CD4-positive, alpha-beta T cell treated with Interleukin-4 for 4 hours (primary cell): ENCODE measurements around the gene SMOC2.
"Not testable (repeated sequence)": the region's sequence is repeated elsewhere in the genome, so short reads cannot be mapped to it uniquely, and the experiment has no call there.

Source experiments
- DNase-seq: peaks from one replicate; pipeline ENCODE4 v3.0.0-alpha.2; 2020

The SMOC2 gene

DNA sequence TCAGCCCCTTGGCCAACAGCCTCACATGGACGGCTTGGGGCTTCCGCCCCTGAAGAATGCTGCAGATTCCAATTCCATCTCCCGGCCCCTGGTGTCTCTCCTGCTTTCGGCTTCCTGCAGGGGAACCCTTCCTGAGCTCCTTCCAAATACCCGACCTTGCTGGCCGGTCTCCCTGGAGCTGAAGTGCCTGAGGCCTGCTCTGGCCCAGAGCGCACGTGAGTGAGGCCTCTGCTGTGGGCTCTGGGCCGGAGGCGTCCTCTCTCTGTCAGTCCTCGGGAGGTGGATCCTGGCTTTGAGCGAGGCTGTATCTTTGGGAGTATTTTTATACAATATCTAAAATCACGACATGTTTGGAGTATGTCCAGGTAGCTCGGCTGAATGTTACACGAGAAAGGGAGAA, 253.8 kb downstream of the SMOC2 start:
- not testable (repeated sequence) for DNase-seq

DNA sequence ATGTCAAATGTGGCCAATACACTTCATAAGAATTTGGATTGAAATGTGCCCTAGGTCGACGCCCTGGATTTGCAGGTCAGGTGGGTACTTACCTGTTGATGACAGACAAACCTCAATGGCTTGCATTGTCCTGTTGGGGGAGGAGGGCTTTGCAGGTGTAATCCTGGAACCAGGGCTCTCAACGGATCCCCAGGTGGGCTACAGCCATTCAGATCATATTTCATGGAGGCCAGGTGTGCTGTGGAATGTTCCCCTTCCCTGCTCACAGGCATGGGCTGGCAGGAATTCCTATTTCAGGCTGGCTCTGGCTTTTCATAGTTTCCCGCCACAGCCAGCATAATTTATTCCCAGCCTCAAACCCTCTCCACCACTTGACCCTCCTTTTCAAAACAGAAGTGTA, 254.7 kb downstream of the SMOC2 start:
- DNase-seq, result no peak

- DNase-seq, result no peak
Measured at GRCh38 chr6:168698923-168699322, 257.9 kb downstream of the SMOC2 start.

GRCh38 chr6:168699631-168700295, 258.8 kb downstream of the SMOC2 start:
- no peak for DNase-seq

GRCh38 chr6:168700880-168701279, 259.9 kb downstream of the SMOC2 start:
- DNase-seq, result no peak

DNA sequence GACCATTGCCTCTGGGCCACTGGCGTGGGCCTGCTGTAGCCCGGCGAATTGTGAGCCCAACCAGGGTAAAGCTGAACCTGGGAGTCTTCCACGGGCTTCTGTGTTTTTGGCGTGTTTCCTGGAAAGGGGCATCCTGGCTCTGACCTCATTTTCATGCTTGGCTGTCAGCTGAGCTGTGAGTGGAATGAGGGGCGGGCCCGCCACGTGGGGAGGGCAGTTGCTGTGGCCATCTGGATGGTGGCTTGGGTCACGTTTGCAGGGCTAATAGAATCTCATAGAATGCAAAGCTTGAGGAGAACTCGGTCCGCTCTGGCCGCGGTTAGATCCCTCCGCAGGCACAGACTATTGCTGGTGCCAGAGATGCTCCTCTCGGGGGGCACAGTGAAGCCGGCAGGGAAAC, 263.0 kb downstream of the SMOC2 start:
- DNase-seq, result no peak

- no peak for DNase-seq
Measured at GRCh38 chr6:168704678-168705077, 263.7 kb downstream of the SMOC2 start.

DNA sequence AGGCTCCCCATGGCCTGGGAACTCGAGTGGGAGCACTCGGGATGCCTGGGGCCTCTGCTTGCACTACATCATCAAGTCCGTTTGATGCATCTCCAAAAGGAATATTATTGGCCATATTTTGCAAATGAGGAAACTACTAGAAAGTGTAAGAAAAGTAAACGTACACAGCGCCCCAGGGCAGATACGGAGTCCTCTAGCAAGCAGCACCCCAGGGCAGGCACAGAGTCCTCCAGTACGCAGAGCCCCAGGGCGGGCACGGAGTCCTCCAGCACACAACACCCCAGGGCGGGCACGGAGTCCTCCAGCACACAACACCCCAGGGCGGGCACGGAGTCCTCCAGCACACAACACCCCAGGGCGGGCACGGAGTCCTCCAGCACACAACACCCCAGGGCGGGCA, 264.3 kb downstream of the SMOC2 start:
- DNase-seq, result not testable (repeated sequence)

DNA sequence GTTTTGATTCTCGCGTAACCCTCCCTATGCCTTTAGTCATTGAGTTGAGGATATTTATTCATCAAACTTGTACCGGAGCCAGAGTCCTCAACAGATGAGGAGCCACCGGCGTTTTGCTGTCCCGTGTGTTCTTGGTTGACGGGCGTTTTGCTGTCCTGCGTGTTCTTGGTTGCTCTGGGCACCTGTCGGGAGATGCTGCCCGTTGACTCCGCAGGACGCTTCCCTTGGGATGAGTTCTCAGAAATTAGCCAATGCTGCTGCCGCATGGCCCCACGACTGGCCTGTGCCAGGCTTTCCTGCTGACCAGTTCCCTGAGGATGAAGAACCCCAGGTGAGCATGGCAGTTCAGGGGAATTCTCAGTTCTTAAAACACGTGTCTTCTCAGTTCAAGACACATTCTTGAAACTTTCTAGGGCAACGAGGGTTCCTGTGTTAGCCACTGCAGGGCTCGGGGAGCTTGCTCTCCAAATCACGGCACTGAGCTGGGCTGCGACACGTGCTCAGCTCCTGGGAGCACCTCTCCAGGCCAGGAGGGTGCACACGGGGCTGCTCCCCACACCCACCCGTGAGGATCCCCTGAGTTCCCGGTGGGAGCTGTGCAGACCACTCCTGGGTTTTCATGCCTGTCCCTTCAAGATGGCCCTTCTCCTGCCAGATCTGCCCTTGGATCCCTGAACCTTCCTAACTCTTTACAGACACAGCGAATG, 265.6 kb downstream of the SMOC2 start:
- DNase-seq, result no peak

DNA sequence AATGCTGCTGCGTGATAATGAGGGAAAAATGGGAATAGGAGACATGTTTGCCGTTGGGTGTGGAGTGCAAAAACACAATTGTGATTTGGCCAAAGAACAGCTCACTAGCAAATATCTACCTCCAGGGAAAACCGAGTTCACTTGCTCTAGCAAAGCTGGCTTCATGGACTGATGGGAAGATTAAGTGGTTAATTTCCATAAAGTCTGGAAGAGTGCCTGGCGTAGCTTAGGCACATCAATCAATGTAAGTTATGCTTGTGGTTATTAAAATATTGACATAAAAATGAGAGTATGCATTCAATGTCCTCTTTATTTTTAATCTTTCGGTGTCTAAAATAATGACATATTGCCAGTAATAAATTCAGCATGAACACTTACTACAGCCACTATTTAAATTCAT, 267.5 kb downstream of the SMOC2 start:
- no peak for DNase-seq

DNA sequence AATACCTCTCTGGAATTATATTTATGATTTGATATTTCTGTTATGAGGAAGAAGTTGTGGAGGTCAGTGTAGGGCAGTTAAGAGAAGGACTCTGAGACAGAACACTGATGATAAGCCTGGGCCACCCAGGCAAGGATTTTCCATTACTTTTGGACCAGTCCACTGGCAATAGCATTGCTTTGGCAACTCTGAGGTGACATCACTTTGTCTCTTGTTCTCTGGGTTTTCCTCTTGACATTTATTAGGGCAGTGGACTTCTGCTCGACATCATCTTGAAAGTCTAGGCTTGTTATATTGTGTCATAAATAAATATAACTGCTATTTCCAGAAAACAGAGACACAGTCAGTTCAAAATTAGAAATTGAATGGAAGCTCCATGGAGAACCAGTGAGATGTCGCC, 268.0 kb downstream of the SMOC2 start:
- no peak for DNase-seq

- DNase-seq, result no peak
Measured at GRCh38 chr6:168709390-168709789, 268.4 kb downstream of the SMOC2 start.

DNA sequence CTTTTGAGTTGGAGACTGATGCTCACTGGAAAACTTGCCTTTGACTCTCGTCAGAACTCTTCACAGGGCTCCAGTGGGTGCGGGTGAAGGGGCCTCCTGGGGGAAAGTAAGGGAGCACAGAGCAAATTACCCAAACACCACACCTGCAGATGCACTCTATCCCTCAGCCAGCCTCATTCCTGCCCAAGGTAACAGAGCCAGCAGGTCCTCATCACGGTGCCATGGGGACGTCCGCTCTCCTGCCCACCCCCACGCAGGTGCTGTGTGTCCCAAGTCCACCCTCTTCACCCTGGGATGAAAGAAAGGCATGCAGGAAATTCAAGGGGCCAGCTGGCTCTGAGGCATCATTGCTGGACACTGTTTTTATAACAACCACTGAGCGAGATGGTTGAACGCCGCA, 269.0 kb downstream of the SMOC2 start:
- no peak for DNase-seq

DNA sequence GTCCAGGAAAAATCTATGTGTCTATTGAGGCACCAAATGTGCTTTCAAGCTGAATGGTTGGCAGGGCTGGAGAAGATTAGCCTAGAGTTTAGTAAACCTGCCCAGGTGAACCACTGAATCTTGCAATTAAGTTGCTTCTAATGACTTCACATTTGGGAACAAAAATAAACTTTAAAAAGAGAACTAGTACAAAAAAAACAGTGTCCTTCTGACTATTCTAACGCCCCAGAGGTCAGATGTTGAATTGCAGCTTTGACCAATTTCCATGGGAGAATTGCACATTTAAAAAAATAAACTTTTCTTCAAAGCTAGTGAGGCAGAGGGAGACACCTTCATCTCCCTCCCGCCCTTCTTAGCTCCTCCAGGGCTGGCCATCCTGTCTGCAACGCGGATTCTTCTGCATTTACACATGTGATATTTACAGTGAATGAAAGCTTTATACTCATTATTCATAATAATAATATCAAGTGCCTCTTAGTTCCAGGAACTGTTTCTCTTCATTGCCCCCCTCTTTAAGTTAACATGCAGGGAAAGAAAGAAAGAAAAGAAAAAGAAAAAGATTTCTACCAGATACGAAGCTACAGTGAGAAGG, 270.2 kb downstream of the SMOC2 start:
- DNase-seq, result no peak

GRCh38 chr6:168711666-168712300, 270.8 kb downstream of the SMOC2 start:
- no peak for DNase-seq

DNA sequence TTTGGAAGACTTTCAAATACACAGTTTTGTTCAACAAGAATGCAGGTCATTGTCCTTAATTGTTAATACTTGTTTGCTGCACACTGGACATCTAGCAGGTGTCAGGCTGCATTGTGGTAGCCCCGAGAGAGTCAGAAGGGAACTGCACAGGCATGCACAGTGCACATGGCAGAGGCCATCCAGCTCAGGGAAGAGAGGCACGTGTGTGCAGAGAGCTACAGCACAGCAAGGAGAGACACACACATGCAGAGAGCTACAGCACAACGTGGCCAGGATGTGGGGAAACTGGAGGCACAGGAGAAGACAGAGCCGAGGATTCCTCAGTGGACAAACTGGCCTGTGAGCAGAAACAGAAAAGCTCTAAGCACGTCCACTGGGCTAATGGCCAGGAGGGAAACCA, 272.0 kb downstream of the SMOC2 start:
- no peak for DNase-seq

DNA sequence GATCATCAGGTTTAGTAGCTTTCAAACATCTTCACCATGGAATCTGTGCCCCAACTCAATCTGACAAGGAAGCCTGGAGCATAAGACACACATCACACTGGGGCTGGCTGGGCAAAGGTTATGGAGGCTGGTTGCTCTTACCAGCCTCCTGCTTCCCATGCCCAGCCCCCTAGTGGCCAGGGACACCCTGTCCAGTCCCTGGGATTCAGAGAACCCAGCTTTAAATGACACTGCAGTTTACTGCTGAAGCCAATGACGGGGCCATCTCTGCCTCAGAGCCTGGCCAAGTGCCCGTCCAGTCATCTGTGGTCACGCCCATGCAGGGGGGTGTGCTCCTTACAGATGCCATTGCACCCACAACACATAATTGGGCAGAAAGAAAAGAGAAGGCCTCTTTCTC, 272.9 kb downstream of the SMOC2 start:
- DNase-seq, result no peak

DNA sequence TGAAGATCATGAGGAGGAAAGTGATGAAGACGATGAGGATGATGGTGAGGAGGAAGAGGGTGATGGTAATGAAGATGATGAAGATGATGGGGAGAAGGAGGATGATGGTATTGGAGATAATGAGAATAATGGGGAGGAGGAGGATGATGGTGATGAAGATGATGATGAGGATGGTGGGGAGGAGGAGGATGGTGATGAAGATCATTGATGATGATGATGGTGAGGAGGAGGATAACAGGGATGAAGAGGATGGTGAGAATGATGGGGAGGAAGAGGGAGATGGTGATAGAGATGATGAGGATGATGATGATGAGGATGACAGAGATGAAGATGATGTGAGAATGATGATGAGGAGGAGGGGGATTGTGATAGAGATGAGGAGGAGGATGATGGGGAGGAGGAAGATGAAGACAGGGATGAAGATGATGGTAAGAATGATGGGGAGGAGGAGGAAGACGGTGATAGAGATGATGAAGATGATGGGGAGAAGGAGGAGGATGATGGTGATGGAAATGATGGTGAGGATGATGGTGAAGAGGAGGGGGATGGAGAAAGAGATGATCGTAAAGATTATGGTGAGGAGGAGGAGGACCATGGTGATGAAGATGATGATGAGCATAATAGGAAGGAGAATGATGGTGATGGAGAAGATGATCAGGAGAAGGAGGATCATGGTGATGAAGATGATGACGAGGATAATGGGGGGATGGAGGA, 273.7 kb downstream of the SMOC2 start:
- no peak for DNase-seq

- no peak for DNase-seq
Measured at GRCh38 chr6:168715643-168716481, 274.9 kb downstream of the SMOC2 start.

- no peak for DNase-seq
Measured at GRCh38 chr6:168716581-168716980, 275.6 kb downstream of the SMOC2 start.

DNA sequence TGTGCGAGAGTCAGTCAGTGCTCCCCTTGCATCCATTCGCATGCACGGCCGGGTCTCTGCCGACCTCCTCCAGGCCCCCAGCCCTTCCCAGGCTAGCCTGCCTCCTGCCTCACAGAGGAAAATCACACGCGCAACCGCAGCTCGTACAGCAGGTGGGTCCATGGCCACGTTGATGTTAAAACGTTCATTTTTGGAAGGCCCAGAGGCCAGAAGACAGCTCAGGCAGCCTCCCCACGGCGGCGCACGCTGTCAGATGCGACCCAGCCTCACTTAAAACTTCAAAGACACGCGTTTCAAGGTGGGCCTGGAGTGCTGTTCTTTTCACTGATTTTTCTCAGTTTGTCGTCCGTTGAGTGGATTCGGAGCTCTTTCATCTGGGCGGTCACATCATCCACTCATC, 276.5 kb downstream of the SMOC2 start:
- DNase-seq, result no peak
